ENCODE results near the gene PHF2. TPM values are rescaled to one million over a fixed set of nuclear protein-coding genes. Genes with fewer than 3 reads are reported as not detected.
A peak's percentile ranks its signal among the peaks of the same experiment; 100 is the strongest.

PHF2 gene
- total RNA-seq, 1 donor from 2014 or later, result 29.4 TPM

GRCh38 chr9:93677641-93678136 lies 101.3 kb downstream of the PHF2 start:
- peak; percentile 63 for DNase-seq (ENCODE audit: low spot score)
- H3K36me3 Mint-ChIP-seq (ENCODE audit: low read depth), result no peaks in the 10 kb centered on the region
- H3K27me3 Mint-ChIP-seq (ENCODE audit: low read depth), result no peaks in the 10 kb centered on the region
- no peaks in the 10 kb centered on the region for H3K9me3 Mint-ChIP-seq (ENCODE audit: low read depth)
- TF ChIP-seq, protein P1, sequence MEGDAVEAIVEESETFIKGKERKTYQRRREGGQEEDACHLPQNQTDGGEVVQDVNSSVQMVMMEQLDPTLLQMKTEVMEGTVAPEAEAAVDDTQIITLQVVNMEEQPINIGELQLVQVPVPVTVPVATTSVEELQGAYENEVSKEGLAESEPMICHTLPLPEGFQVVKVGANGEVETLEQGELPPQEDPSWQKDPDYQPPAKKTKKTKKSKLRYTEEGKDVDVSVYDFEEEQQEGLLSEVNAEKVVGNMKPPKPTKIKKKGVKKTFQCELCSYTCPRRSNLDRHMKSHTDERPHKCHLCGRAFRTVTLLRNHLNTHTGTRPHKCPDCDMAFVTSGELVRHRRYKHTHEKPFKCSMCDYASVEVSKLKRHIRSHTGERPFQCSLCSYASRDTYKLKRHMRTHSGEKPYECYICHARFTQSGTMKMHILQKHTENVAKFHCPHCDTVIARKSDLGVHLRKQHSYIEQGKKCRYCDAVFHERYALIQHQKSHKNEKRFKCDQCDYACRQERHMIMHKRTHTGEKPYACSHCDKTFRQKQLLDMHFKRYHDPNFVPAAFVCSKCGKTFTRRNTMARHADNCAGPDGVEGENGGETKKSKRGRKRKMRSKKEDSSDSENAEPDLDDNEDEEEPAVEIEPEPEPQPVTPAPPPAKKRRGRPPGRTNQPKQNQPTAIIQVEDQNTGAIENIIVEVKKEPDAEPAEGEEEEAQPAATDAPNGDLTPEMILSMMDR (IDR thresholded peaks at IDR 0.05), result no peak
- H3K4me3 Mint-ChIP-seq (ENCODE audit: unreplicated experiment), result no peak overlapping the region
- no peaks in the 10 kb centered on the region for H3K4me1 Mint-ChIP-seq (ENCODE audit: low read depth)
- H3K27ac Mint-ChIP-seq (ENCODE audit: unreplicated experiment), result no peak overlapping the region

- Mint-ChIP-seq H3K27me3 (ENCODE audit: low read depth) (no peaks in the 10 kb centered on the region), H3K36me3 (ENCODE audit: low read depth) (no peaks in the 10 kb centered on the region), H3K4me1 (ENCODE audit: low read depth) (no peaks in the 10 kb centered on the region), H3K27ac (ENCODE audit: unreplicated experiment) (no peak overlapping the region), H3K4me3 (ENCODE audit: unreplicated experiment) (no peak overlapping the region), H3K9me3 (ENCODE audit: low read depth) (no peaks in the 10 kb centered on the region)
- DNase-seq (ENCODE audit: low spot score), result peak; percentile 59
- TF ChIP-seq, protein P1 (IDR thresholded peaks at IDR 0.05), result no peak
Observed at GRCh38 chr9:93678199-93679019, 102.0 kb downstream of the PHF2 start.

DNA sequence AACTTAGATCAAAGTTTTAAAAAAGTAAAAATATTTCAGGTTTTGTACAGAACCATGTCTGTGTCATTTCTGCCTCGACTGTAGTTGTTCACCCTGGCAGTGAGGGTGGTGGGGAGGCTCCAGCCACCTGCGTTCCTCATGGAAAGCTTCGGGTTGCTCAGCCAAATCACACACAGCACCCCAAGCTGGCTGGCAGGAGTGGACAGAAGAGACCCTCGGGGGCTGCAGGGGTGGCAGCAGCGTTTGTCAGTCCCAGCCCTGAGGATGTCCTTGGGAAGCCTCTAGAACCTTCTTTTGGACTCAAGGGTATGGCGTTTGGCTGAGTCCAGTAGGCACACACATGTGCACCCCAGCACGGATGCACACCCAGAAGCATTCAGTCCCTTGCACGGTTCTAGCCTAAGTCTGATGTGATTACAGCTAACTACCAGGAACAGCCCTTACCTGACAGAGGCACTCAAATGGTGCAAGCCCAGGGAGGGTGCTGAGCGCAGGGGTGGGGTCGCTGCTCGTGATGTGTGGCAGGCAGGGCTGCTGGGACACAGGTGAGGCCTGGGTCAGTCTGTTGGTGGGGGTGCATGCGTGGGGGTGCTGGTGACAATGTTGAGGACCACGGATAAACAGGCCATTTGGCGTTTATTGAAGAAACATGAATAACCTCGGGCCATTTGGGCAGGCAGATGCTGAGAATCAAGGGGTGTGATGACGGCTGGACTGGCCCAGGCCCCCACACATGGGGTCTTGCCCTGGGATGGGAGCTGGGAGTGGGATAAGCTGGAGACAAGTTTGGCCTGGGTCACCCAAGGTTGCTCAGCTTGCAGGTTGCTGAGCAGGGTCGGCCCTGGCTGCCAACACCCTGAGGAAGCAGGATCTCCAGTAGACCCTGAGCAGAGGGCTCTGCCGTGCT lies 103.4 kb downstream of the PHF2 start:
- TF ChIP-seq, protein P1 (IDR thresholded peaks at IDR 0.05), result no peak
- H3K4me1 Mint-ChIP-seq (ENCODE audit: low read depth), result no peaks in the 10 kb centered on the region
- H3K36me3 Mint-ChIP-seq (ENCODE audit: low read depth), result no peaks in the 10 kb centered on the region
- no peak overlapping the region for H3K27ac Mint-ChIP-seq (ENCODE audit: unreplicated experiment)
- H3K9me3 Mint-ChIP-seq (ENCODE audit: low read depth), result no peaks in the 10 kb centered on the region
- no peaks in the 10 kb centered on the region for H3K27me3 Mint-ChIP-seq (ENCODE audit: low read depth)
- H3K4me3 Mint-ChIP-seq (ENCODE audit: unreplicated experiment), result no peak overlapping the region
- DNase-seq (ENCODE audit: low spot score), result peak; percentile 88

DNA sequence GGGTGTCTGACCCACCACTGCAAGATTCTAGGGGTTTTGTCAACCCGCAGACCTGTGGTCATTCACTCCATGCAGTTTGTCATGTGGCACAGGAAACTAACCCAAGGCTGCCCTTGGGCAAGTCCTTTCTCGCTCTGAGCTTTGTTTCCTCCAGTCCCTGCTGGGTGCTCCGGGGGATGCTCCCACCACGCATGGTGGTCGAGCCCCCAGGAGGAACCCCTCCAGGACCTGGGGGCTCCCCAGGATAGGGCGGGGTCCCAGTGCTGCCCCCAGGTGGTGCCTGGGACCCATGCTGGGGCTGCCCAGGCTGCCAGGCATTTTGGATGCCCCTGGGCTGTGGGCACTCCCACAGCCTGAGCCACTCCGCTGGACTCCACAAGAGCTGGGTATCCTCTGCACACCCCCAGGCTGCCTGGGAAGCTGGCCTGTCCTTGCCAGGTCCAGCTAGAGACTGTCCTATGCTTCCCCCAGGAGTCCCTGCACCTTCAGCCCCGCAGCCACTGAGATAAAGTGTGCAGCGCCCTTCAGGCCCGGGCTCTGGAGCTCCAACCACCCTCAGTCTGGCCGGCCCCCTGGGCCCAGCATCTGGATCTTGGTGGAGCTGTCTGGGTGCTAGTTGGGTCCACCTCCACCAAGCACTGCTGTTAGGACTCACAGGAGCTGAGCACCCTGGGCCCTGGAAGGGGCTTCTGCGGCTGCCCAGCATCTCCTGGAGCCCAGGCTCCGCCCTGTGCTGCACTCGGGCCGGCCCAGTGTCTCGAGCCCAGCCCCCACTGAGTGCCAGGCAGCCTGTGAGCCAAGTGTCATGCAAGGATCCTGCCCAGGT lies 104.3 kb downstream of the PHF2 start:
- no peaks in the 10 kb centered on the region for H3K4me1 Mint-ChIP-seq (ENCODE audit: low read depth)
- TF ChIP-seq, protein P1 (IDR thresholded peaks at IDR 0.05), result peak; percentile 37
- H3K4me3 Mint-ChIP-seq (ENCODE audit: unreplicated experiment), result no peak overlapping the region
- no peak overlapping the region for H3K27ac Mint-ChIP-seq (ENCODE audit: unreplicated experiment)
- H3K27me3 Mint-ChIP-seq (ENCODE audit: low read depth), result no peaks in the 10 kb centered on the region
- no peaks in the 10 kb centered on the region for H3K9me3 Mint-ChIP-seq (ENCODE audit: low read depth)
- peak; percentile 79 for DNase-seq (ENCODE audit: low spot score)
- H3K36me3 Mint-ChIP-seq (ENCODE audit: low read depth), result no peaks in the 10 kb centered on the region

Data from chondrocyte (in vitro differentiated cells).